ENCODE data around the gene HBD.

Gene HBD

GRCh38 chr11:5275369-5276110 is 41.3 kb upstream of the HBD start:
- no peaks in the 10 kb centered on the region for H3K27me3 ChIP-seq (ENCODE audit: low read length)
- no peak overlapping the region for H3K27ac ChIP-seq (ENCODE audit: low read depth, low read length)
- H3K9me2 ChIP-seq (replicated peaks; ENCODE audit: insufficient read depth, low read length), result no peaks in the 10 kb centered on the region; the same call in 1 of the 2 replicates
- no peaks in the 10 kb centered on the region for H4K20me1 ChIP-seq (ENCODE audit: low read depth, low read length)
- H3F3A ChIP-seq (ENCODE audit: insufficient read depth), result no peaks in the 10 kb centered on the region
- no peaks in the 10 kb centered on the region for H3K79me2 ChIP-seq (ENCODE audit: insufficient read depth, low read length)
- no peak overlapping the region for H3K4me3 ChIP-seq (ENCODE audit: insufficient read depth, low read length, poor library complexity, severe bottlenecking)
- H3K36me3 ChIP-seq (ENCODE audit: low read length), result no peaks in the 10 kb centered on the region
- no peak overlapping the region for H3K9ac ChIP-seq (ENCODE audit: low read length)
- TF ChIP-seq CTCF (IDR thresholded peaks at IDR 0.05; ENCODE audit: insufficient read depth, low read length, poor library complexity, severe bottlenecking) (no peak), EZH2phosphoT487 (conservative IDR thresholded peaks at IDR 0.05; ENCODE audit: low read length) (no peak)
- H3K4me2 ChIP-seq (ENCODE audit: low read depth, low read length, poor library complexity, severe bottlenecking), result no peak overlapping the region
- no peaks in the 10 kb centered on the region for H3K9me3 ChIP-seq (ENCODE audit: insufficient read depth, low read length)
- H2AFZ ChIP-seq (ENCODE audit: low read depth, low read length, severe bottlenecking), result no peak overlapping the region

GRCh38 chr11:5274395-5274794 is 40.1 kb upstream of the HBD start:
- H3K9me2 ChIP-seq (replicated peaks; ENCODE audit: insufficient read depth, low read length), result no peaks in the 10 kb centered on the region; the same call in 1 of the 2 replicates
- no peak for TF ChIP-seq EZH2phosphoT487 (conservative IDR thresholded peaks at IDR 0.05; ENCODE audit: low read length)
- TF ChIP-seq CTCF (IDR thresholded peaks at IDR 0.05; ENCODE audit: insufficient read depth, low read length, poor library complexity, severe bottlenecking), result no peak
- H3K4me3 ChIP-seq (ENCODE audit: insufficient read depth, low read length, poor library complexity, severe bottlenecking), result no peak overlapping the region
- H3F3A ChIP-seq (ENCODE audit: insufficient read depth), result no peaks in the 10 kb centered on the region
- H3K36me3 ChIP-seq (ENCODE audit: low read length), result no peaks in the 10 kb centered on the region
- no peaks in the 10 kb centered on the region for H4K20me1 ChIP-seq (ENCODE audit: low read depth, low read length)
- no peaks in the 10 kb centered on the region for H3K9me3 ChIP-seq (ENCODE audit: insufficient read depth, low read length)
- H3K27ac ChIP-seq (ENCODE audit: low read depth, low read length), result no peak overlapping the region
- no peak overlapping the region for H3K9ac ChIP-seq (ENCODE audit: low read length)
- no peak overlapping the region for H3K4me2 ChIP-seq (ENCODE audit: low read depth, low read length, poor library complexity, severe bottlenecking)
- H3K27me3 ChIP-seq (ENCODE audit: low read length), result no peaks in the 10 kb centered on the region
- no peaks in the 10 kb centered on the region for H3K79me2 ChIP-seq (ENCODE audit: insufficient read depth, low read length)
- no peak overlapping the region for H2AFZ ChIP-seq (ENCODE audit: low read depth, low read length, severe bottlenecking)

- Histone ChIP-seq H3F3A (ENCODE audit: insufficient read depth) (no peaks in the 10 kb centered on the region), H3K27me3 (ENCODE audit: low read length) (no peaks in the 10 kb centered on the region), H3K36me3 (ENCODE audit: low read length) (no peaks in the 10 kb centered on the region), H3K9ac (ENCODE audit: low read length) (no peak overlapping the region), H3K27ac (ENCODE audit: low read depth, low read length) (no peak overlapping the region), H4K20me1 (ENCODE audit: low read depth, low read length) (no peaks in the 10 kb centered on the region), H3K9me3 (ENCODE audit: insufficient read depth, low read length) (no peaks in the 10 kb centered on the region), H3K79me2 (ENCODE audit: insufficient read depth, low read length) (no peaks in the 10 kb centered on the region), H3K4me3 (ENCODE audit: insufficient read depth, low read length, poor library complexity, severe bottlenecking) (no peak overlapping the region), H3K9me2 (replicated peaks; ENCODE audit: insufficient read depth, low read length) (no peaks in the 10 kb centered on the region), H2AFZ (ENCODE audit: low read depth, low read length, severe bottlenecking) (no peak overlapping the region), H3K4me2 (ENCODE audit: low read depth, low read length, poor library complexity, severe bottlenecking) (no peak overlapping the region)
- TF ChIP-seq CTCF (IDR thresholded peaks at IDR 0.05; ENCODE audit: insufficient read depth, low read length, poor library complexity, severe bottlenecking) (no peak), EZH2phosphoT487 (conservative IDR thresholded peaks at IDR 0.05; ENCODE audit: low read length) (no peak)
Measured at GRCh38 chr11:5272395-5273017, 38.2 kb upstream of the HBD start.

Measured in SU-DHL-6 (cell line).